HepG2 (cell line): Measurements from ENCODE around the gene RECQL5. TPM values are rescaled to one million over a fixed set of nuclear protein-coding genes. Genes with fewer than 3 reads are reported as not detected.
A peak's percentile ranks its signal among the peaks of the same experiment; 100 is the strongest.

Source experiments
- ATAC-seq: fragments of 200-7000 bp; cut with Tn5 transposase; 3 replicates; pipeline ENCODE4 v1.9.1; 2020; ENCODE audit warnings: mild to moderate bottlenecking, moderate library complexity
- BruUV-seq: library from RNA; stranded (reverse); fragments of 400-500 nt; replicated peaks from 2 replicates; lab custom pipeline; 2021; lab: Mats Ljungman, UMichigan
- CTCF ChIA-PET: fragments of 300-600 bp; formaldehyde crosslinking; extraction: SDS; loops from one replicate; lab custom pipeline; 2021; ENCODE audit warnings: low total read pairs, inconsistent platforms, low intra/inter-chr PET ratio; lab: Yijun Ruan, JAX
- POLR2A ChIA-PET: fragments of 350-600 bp; sonication (Branson Sonifier 250); formaldehyde crosslinking; loops from one replicate; lab custom pipeline; 2020; ENCODE audit warnings: antibody characterized with exemption, inconsistent platforms; lab: Yijun Ruan, JAX
- DNase-seq: peaks from one replicate; pipeline ENCODE4 v3.0.0-alpha.2; 2015; ENCODE audit warnings: low spot score
- FAIRE-seq: peaks from 3 replicates; lab custom pipeline; 2011; peaks lifted over from hg19 to GRCh38; lab: Jason Lieb, UNC
- H2AFZ ChIP-seq: one replicate; pipeline ENCODE4 v1.6.1; 2011; ENCODE audit warnings: low read length, inconsistent platforms
- H3K27ac ChIP-seq: fragments of 300-600 bp; 3 replicates; pipeline ENCODE4 v1.8.0; 2011; ENCODE audit warnings: mixed run types, mild to moderate bottlenecking, mixed read lengths, low read length, inconsistent platforms; ENCODE audit not compliant: insufficient read depth; ENCODE audit errors: extremely low read length
- H3K27me3 ChIP-seq, 2 experiments: fragments of 200-600 bp in 1 of 2; 2 replicates in 1 of 2; 3 replicates in 1 of 2; pipeline versions ENCODE4 v1.6.0 to v1.8.0; 2011; ENCODE audit warnings: low read length in 2 of 2, mild to moderate bottlenecking in 2 of 2, moderate library complexity in 2 of 2, inconsistent platforms in 1 of 2; ENCODE audit not compliant: insufficient read depth in 2 of 2, control insufficient read depth in 1 of 2
- H3K36me3 ChIP-seq, 2 experiments: fragments of 200-600 bp in 1 of 2; replicated peaks in 1 of 2; 2 replicates in 1 of 2; 3 replicates in 1 of 2; pipeline versions ENCODE4 v1.5.1 to v1.8.0; 2011; ENCODE audit warnings: low read length in 2 of 2, inconsistent platforms in 1 of 2; ENCODE audit not compliant: insufficient read depth in 2 of 2, control insufficient read depth in 1 of 2
- H3K4me1 ChIP-seq: 2 replicates; pipeline ENCODE4 v1.5.1; 2012; ENCODE audit warnings: low read length, inconsistent platforms; ENCODE audit not compliant: insufficient read depth
- H3K4me2 ChIP-seq: 2 replicates; pipeline ENCODE4 v1.6.0; 2011; ENCODE audit warnings: low read depth, low read length, inconsistent platforms
- H3K4me3 ChIP-seq, 3 experiments: fragments of 200-600 bp in 1 of 3; sonication (generic), shearing (Covaris generic) in 1 of 3; replicated peaks in 1 of 3; 2 replicates each; pipeline ENCODE4 v1.5.1; 2011 to 2016; ENCODE audit warnings: low read length in 3 of 3, inconsistent platforms in 2 of 3, low read depth in 2 of 3, mild to moderate bottlenecking in 2 of 3, control low read depth in 1 of 3, mixed read lengths in 1 of 3; ENCODE audit not compliant: insufficient read depth in 1 of 3
- H3K79me2 ChIP-seq: one replicate; pipeline ENCODE4 v1.6.1; 2011; ENCODE audit warnings: low read length, inconsistent platforms; ENCODE audit not compliant: insufficient read depth
- H3K9ac ChIP-seq: 2 replicates; pipeline ENCODE4 v1.6.0; 2011; ENCODE audit warnings: mild to moderate bottlenecking, low read depth, low read length, inconsistent platforms; ENCODE audit not compliant: insufficient read depth
- H3K9me3 ChIP-seq: 2 replicates; pipeline ENCODE4 v1.5.1; 2012; ENCODE audit warnings: mild to moderate bottlenecking, low read length
- H4K20me1 ChIP-seq: 2 replicates; pipeline ENCODE4 v1.6.0; 2011; ENCODE audit warnings: inconsistent platforms, mild to moderate bottlenecking, low read length, moderate library complexity; ENCODE audit not compliant: insufficient read depth
- KDM5B ChIP-seq: sonication (generic); formaldehyde crosslinking; IDR thresholded peaks from 2 replicates; pipeline ENCODE4 v1.4.0; 2020; ENCODE audit warnings: missing genetic modification reagents, mild to moderate bottlenecking, borderline replicate concordance
- ZBTB4 ChIP-seq: sonication (generic); formaldehyde crosslinking; IDR thresholded peaks from 2 replicates; pipeline ENCODE4 v1.4.0; 2020; ENCODE audit warnings: missing genetic modification reagents, mild to moderate bottlenecking, borderline replicate concordance
- ZNF263 ChIP-seq: sonication (generic); formaldehyde crosslinking; IDR thresholded peaks from 2 replicates; pipeline ENCODE4 v1.4.0; 2020; ENCODE audit warnings: missing genetic modification reagents
- ZNF768 ChIP-seq: sonication (generic); formaldehyde crosslinking; IDR thresholded peaks from 2 replicates; pipeline ENCODE4 v1.4.0; 2020; ENCODE audit warnings: missing genetic modification reagents
- ZNF772 ChIP-seq: sonication (generic); formaldehyde crosslinking; IDR thresholded peaks from 2 replicates; pipeline ENCODE4 v1.5.0; 2020; ENCODE audit warnings: mild to moderate bottlenecking, missing genetic modification reagents
- ZNF792 ChIP-seq: IDR thresholded peaks from 2 replicates; pipeline ENCODE4 v1.6.1; 2016
- ZSCAN30 ChIP-seq: sonication (generic); formaldehyde crosslinking; IDR thresholded peaks from 2 replicates; pipeline ENCODE4 v1.5.0; 2020; ENCODE audit warnings: mild to moderate bottlenecking, missing genetic modification reagents
- WGBS: methylation state at CpG from one replicate; pipeline ENCODE4 v1.1.6; 2017; ENCODE audit warnings: low lambda C conversion rate; 5-methylcytosine and 5-hydroxymethylcytosine counted together
- in situ Hi-C: cut with HindIII; loops from 2 replicates; pipeline ENCODE4 v1.10.0; 2017; ENCODE audit warnings: low pct_unique_long_range_greater_than_20kb; ENCODE audit not compliant: extremely low pct_ligation_motif_present
- intact Hi-C: fragments of 100-400 bp; cut with micrococcal nuclease; formaldehyde crosslinking; loops from one replicate; pipeline ENCODE4 v1.10.0; 2022; ENCODE audit not compliant: unreplicated experiment
- polyA plus RNA-seq, 8 experiments: library from polyadenylated mRNA; depleted of rRNA in 3 of 8; stranded (reverse) in 7 of 8; unstranded in 1 of 8; fragments of >200 nt; fragmentation: Illumina TruSeq in 4 of 8; extraction: Trizol in 4 of 8; gene quantifications; 2 replicates each; pipeline versions ENCODE4 v1.2.1 to v1.2.3, GENCODE V29; 2011 to 2016; ENCODE audit warnings: low read depth in 4 of 8, missing spikeins in 1 of 8, mixed read lengths in 1 of 8; ENCODE audit not compliant: insufficient read depth in 1 of 8
- total RNA-seq, 5 experiments: library from RNA; depleted of rRNA; stranded (reverse); fragments of >200 nt; fragmentation: Illumina TruSeq; extraction: Trizol; gene quantifications; 2 replicates each; pipeline ENCODE4 v1.2.3, GENCODE V29; 2016; ENCODE audit warnings: low read depth in 1 of 5

Gene RECQL5
- total and polyA plus RNA-seq, 2 of the 13 experiments (the other 11 are each of a cell fraction or from before 2014, with no cell fraction given) = 27.7 to 32.0 TPM

GRCh38 chr17:75595284-75595919, 71.6 kb downstream of the RECQL5 start:
- CTCF ChIA-PET = interaction anchor here (1.6 kb wide), 1 partner anchor 37 kb away, joined by 4 read pairs; the partner anchor contains the start of gene SMIM5
- DNase-seq (no peak), FAIRE-seq (no peak), ATAC-seq (peak; percentile 23)
- Histone ChIP-seq H3K79me2 (no peaks in the 10 kb centered on the region), H3K9me3 (no peaks in the 10 kb centered on the region), H4K20me1 (no peaks in the 10 kb centered on the region), H3K27ac (no peak overlapping the region), H3K9ac (no peak overlapping the region), H3K27me3 (peaks cover 22 to 42% of the 10 kb centered on the region in 2 experiments), H3K4me1 (peaks cover 13% of the 10 kb centered on the region), H3K36me3 (no peaks in the 10 kb centered on the region), H2AFZ (no peak overlapping the region), H3K4me3 (no peak overlapping the region), H3K4me2 (no peak overlapping the region)
- BruUV-seq = no TSS peak
- TF ChIP-seq KDM5B (0 out of 2 replicates have a peak, but pooled peaks have one; percentile 5), ZSCAN30 (no peak), ZNF792 (CRISPR knock-in tag) (no peak), ZNF768 (CRISPR knock-in tag) (peak; percentile 98), ZNF263 (CRISPR knock-in tag) (peak; percentile 61; the same call in 1 of the 2 replicates)
- WGBS = 17% methylated on average over 6 of the region's 13 CpGs
- intact Hi-C loops = no loop called here
- POLR2A ChIA-PET = no interaction called here
- in situ Hi-C loops = loop anchor here (10.0 kb wide), 1 partner anchor 171 kb away; no protein-coding TSS in a partner anchor

GRCh38 chr17:75594499-75595283, 72.3 kb downstream of the RECQL5 start:
- ChIA-PET POLR2A (no interaction called here), CTCF (interaction anchor here (1.6 kb wide), 1 partner anchor 38 kb away, joined by 4 read pairs; the partner anchor contains the start of gene SMIM5)
- Histone ChIP-seq H4K20me1 (no peaks in the 10 kb centered on the region), H3K27me3 (peaks cover 22 to 42% of the 10 kb centered on the region in 2 experiments), H3K9ac (no peak overlapping the region), H3K79me2 (no peaks in the 10 kb centered on the region), H3K36me3 (no peaks in the 10 kb centered on the region), H3K9me3 (no peaks in the 10 kb centered on the region), H2AFZ (no peak overlapping the region), H3K4me2 (no peak overlapping the region), H3K4me3 (no peak overlapping the region), H3K4me1 (peaks cover 20% of the 10 kb centered on the region), H3K27ac (no peak overlapping the region)
- FAIRE-seq (no peak), DNase-seq (no peak), ATAC-seq (peak; percentile 49)
- in situ Hi-C loops = loop anchor here (10.0 kb wide), 1 partner anchor 170 kb away; no protein-coding TSS in a partner anchor
- no TSS peak for BruUV-seq
- intact Hi-C loops = no loop called here
- 45% methylated on average over 20 of the region's 28 CpGs for WGBS
- TF ChIP-seq ZNF772 (no peak), ZBTB4 (CRISPR knock-in tag) (no peak)
